Left ventricle myocardium superior (tissue), 1 donor: ENCODE results near the gene TAS1R1. TPM values are rescaled to one million over a fixed set of nuclear protein-coding genes. Genes with fewer than 3 reads are reported as not detected.
A peak's percentile ranks its signal among the peaks of the same experiment; 100 is the strongest.

Experiments
- ATAC-seq: fragments of 200-7000 bp; cut with Tn5 transposase; one replicate; pipeline ENCODE4 v1.9.1; 2020; ENCODE audit warnings: mild to moderate bottlenecking, moderate library complexity
- DNase-seq: peaks from one replicate; pipeline ENCODE4 v3.0.0-alpha.2; 2020
- intact Hi-C: fragments of 100-400 bp; cut with micrococcal nuclease; formaldehyde crosslinking; loops from one replicate; pipeline ENCODE4 v1.11.0; 2022
- total RNA-seq: library from RNA; stranded (reverse); fragmentation: NEBNext Ultra II Directional; extraction: Animal tissue kit (Norgen Biotek cat#: 25700); gene quantifications from one replicate; pipeline ENCODE4 v1.2.1, GENCODE V29; 2021
- donor health status: DM: no; HTN: yes; CAD: no; lungs with severe emphysema.

TAS1R1 gene
- total RNA-seq, 1 donor from 2014 or later, result not detected

- intact Hi-C loops, result no loop called here
- ATAC-seq, result peak; percentile 44
- peak; percentile 55 for DNase-seq
Observed at GRCh38 chr1:6519491-6519934, 35.6 kb upstream of the TAS1R1 start.

GRCh38 chr1:6519935-6520671 is 35.0 kb upstream of the TAS1R1 start:
- intact Hi-C loops, result no loop called here
- ATAC-seq (peak; percentile 64), DNase-seq (no peak)

- intact Hi-C loops, result no loop called here
- DNase-seq (no peak), ATAC-seq (no peak)
Observed at GRCh38 chr1:6521536-6521935, 33.6 kb upstream of the TAS1R1 start.

- DNase-seq (no peak), ATAC-seq (peak; percentile 75)
- intact Hi-C loops, result no loop called here
Observed at GRCh38 chr1:6523566-6523965, 31.5 kb upstream of the TAS1R1 start.

GRCh38 chr1:6526316-6526715 is 28.8 kb upstream of the TAS1R1 start:
- DNase-seq, result no peak
- intact Hi-C loops, result no loop called here
- ATAC-seq, result no peak

GRCh38 chr1:6528492-6528891 is 26.6 kb upstream of the TAS1R1 start:
- no peak for ATAC-seq
- no peak for DNase-seq
- intact Hi-C loops, result no loop called here

- intact Hi-C loops, result no loop called here
- no peak for DNase-seq
- ATAC-seq, result no peak
Observed at GRCh38 chr1:6530504-6531160, 24.5 kb upstream of the TAS1R1 start.

GRCh38 chr1:6531996-6532395 is 23.1 kb upstream of the TAS1R1 start:
- intact Hi-C loops, result no loop called here
- no peak for ATAC-seq
- DNase-seq, result no peak

- ATAC-seq (no peak), DNase-seq (no peak)
- intact Hi-C loops, result no loop called here
Observed at GRCh38 chr1:6534248-6534822, 20.8 kb upstream of the TAS1R1 start.

- intact Hi-C loops, result no loop called here
- no peak for DNase-seq
- ATAC-seq, result no peak
Observed at GRCh38 chr1:6535214-6535613, 19.9 kb upstream of the TAS1R1 start.

GRCh38 chr1:6536291-6536690 is 18.8 kb upstream of the TAS1R1 start:
- intact Hi-C loops, result no loop called here
- ATAC-seq (no peak), DNase-seq (no peak)

- intact Hi-C loops, result no loop called here
- ATAC-seq (no peak), DNase-seq (no peak)
Observed at GRCh38 chr1:6538956-6539355, 16.2 kb upstream of the TAS1R1 start.

- ATAC-seq, result no peak
Observed at GRCh38 chr1:6544831-6545230, 10.3 kb upstream of the TAS1R1 start.

GRCh38 chr1:6545276-6546112 is 9.6 kb upstream of the TAS1R1 start:
- no peak for ATAC-seq
- DNase-seq, result no peak
- intact Hi-C loops, result no loop called here

More at GRCh38 chr1:6544831-6545230, 10.3 kb upstream of the TAS1R1 start:
- DNase-seq, result no peak
- intact Hi-C loops, result no loop called here

GRCh38 chr1:6546326-6546725 is 8.8 kb upstream of the TAS1R1 start:
- DNase-seq (no peak), ATAC-seq (peak; percentile 38)
- intact Hi-C loops, result no loop called here

- DNase-seq, result no peak
- no peak for ATAC-seq
- intact Hi-C loops, result no loop called here
Observed at GRCh38 chr1:6547301-6547700, 7.8 kb upstream of the TAS1R1 start.

- ATAC-seq, result peak; percentile 98
- intact Hi-C loops, result loop anchor here (5.0 kb wide), 1 partner anchor 67 kb away; no protein-coding TSS in a partner anchor
- peak; percentile 98 for DNase-seq
Observed at GRCh38 chr1:6554031-6554906, 838 bp upstream of the TAS1R1 start, which contains the start of gene NOL9. Gene NOL9 (minus strand): TSS chr1:6554513. CDS start chr1:6554502, 11 bp downstream.

- DNase-seq, result peak; percentile 3
- intact Hi-C loops, result no loop called here
- ATAC-seq, result no peak
Observed at GRCh38 chr1:6557597-6557996, 2.5 kb downstream of the TAS1R1 start.
